T-helper 2 cell treated with Interferon-gamma antibody and Interleukin-4, amounts not matched to agents 100 ng/mL and 5 ng/mL, for 36 hours (primary cell): ENCODE data around the gene ARRDC4. TPM values are rescaled to one million over a fixed set of nuclear protein-coding genes. Genes with fewer than 3 reads are reported as not detected.
"Not testable (repeated sequence)": the region's sequence is repeated elsewhere in the genome, so short reads cannot be mapped to it uniquely, and the experiment has no call there.

Experiments
- intact Hi-C: fragments of 100-400 bp; cut with micrococcal nuclease; formaldehyde crosslinking; loops from one replicate; pipeline ENCODE4 v1.15.1; 2023
- total RNA-seq: library from RNA; stranded (reverse); gene quantifications from 2 replicates; pipeline ENCODE4 v1.2.3, GENCODE V29; 2022

The ARRDC4 gene
- total RNA-seq, 1 donor from 2014 or later = 0.48 TPM

DNA sequence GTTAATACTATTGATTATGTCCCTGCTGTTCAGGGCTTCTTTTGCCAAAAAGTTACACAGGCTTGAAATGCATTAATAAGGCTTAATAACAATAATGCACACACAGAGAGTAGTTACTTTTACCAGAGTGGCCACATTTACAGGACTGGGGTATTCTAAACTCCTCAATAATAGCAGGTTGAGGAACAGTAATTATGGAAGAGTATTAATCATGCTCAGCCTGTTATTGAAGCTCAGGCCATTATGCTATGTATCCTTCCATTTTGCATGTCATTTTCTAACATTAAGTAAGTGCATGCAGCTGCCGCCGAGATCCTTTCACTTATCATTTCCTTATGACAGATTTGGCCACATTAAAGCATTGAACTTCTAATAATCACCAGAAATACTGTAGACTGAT is 5.7 kb downstream of the ARRDC4 start:
- intact Hi-C loops = no loop called here

DNA sequence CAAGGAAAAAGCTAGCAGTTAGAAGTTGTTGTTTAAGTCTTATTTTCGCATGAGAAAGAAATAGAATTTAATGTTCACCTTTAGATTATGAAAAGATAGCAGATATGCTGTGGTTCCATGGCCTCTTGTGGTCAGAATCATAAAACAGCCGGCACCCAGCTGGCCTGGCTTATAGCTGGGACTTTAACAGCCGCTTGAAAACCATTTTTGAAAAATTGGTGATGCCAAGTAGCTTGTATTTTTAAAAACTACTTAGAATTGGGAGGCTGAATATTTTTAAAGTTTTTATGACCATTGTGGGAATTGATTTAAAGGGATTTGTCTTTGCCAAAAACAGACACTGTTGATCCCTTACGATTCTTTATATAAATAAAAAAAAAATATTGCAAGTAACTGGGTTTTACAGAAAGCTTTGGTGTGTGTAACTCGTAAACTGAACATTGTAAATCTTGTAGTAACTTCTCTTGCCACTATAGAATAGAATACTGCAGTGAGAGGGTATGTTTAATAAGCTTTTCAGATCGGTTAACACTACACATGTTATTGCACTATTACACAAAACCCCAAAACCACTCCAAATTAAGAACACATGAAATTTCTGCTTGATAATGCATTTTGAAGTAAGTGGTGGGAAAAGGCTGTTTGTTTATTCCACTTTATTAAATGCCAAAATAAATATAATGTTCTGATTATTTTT is 6.6 kb downstream of the ARRDC4 start:
- intact Hi-C loops = no loop called here

DNA sequence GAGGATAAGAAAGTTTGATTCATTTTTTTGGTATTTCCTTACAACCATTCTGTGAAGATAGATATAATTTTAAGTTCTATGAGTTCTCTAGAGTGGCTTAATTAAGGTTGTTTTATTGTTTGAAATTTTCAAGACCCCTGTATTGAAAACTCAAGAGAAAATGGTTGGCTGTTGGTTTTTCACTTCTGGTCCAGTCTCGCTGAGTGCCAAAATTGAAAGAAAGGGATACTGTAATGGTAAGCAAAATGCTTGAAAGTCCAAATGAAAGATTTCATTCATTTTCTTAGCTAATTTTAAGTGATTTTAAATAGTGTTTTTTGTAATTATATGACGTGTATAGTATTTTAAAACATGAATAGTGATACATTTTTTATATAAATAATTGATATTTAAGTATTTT is 7.4 kb downstream of the ARRDC4 start:
- intact Hi-C loops = no loop called here

DNA sequence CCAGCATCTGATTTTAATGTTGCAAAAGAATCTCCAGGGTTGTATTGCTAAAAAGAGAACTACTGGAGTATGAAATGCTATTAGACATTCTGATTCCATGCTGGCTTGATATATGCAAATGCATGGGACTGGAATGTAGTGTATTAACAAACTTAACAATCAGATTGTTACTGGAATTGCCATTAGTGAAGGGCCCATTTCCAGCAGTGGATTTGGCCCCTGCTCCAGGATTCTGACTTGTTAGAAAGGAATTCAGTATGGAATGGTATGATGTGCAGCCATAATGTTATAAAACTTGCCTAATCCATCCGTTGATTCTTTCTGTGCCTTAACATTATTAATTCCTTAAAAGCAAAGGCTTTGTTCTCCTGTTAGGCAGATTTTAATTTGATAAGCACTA is 7.9 kb downstream of the ARRDC4 start:
- intact Hi-C loops = no loop called here

DNA sequence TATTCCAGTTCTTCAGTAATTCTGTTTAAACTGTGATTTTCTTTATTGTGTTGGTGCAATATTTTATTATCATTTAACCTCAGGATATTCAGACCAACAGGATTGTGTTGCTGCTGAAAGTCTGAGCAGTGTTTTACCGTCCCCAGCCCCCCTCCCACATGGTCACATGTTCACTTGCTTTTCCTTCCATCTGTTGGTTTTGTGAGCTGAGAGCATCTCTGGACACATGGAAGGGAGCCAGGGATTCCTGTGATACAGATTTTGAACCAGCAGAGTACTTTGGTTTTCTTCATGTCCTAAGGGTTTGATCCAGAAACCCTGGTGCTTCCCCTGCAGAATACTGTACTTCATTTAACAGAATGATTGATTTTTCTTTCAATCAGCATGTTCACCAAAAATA is 11.9 kb downstream of the ARRDC4 start:
- intact Hi-C loops = no loop called here

DNA sequence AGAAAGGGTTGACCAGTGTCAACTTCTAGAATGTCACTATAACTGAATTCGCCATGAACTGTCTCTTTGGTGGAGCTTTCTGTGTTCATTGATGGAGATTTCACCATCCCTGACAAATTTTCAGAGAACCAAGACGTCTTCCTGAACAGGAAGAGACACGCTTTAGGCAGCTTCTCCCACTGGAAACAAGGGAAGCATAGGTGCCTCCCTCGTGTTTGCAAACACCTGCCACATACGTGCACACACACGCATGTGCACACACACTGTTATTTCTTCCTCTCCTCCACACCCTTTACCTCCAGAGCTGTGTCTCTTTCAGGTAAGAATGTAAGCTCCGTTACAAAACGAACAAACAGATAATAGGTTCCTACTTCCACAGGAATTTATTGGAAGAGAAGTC is 15.6 kb downstream of the ARRDC4 start:
- intact Hi-C loops = no loop called here

DNA sequence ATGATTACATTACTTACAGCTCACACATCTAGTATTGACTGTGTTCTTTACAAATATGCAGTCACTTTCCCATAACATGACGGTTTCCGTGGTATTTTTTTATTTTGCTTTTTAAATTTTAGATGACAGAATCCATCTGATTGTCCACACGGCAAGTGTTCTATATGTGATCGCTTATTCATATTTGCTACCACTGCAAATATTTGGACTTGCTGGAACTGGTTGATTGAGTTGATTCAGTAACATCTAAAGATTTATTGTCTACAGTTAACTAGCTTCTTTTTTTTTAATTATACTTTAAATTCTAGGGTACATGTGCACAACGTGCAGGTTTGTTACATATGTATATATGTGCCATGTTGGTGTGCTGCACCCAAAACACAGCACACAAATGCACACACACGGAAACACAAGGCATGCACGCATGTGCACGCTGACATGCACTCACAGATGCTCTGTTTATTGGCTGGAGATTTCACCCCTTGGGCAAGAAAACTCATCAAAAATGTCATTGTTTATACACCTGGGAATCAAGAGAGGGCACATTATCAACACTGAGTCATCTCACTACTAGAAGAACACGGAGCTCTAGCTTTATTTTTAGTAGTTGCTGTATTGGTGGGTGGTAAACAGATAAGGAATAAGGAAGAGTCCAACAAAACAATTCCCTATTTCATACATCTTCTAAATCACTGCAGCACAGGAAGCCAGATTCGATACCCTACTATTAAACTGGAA is 16.4 kb downstream of the ARRDC4 start:
- intact Hi-C loops = no loop called here

DNA sequence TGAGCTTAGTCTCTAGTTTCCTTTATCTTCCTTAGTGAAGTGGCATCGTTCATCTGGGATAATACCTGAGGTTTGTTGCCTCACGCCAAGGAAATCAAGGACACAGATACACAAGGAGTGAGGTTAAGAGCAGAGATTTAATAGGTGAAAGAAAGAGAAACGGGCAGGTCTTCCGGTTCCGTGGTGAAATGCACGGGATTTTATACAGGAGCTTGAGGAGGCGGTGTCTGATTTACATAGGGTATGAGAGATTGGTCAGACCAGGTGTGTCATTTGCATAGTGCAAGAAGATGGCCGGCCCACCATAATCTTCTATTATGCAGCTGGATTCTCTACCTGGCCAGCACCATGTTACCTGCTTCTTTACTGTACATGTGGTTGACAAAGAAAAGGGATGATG is 17.2 kb downstream of the ARRDC4 start:
- intact Hi-C loops = no loop called here

DNA sequence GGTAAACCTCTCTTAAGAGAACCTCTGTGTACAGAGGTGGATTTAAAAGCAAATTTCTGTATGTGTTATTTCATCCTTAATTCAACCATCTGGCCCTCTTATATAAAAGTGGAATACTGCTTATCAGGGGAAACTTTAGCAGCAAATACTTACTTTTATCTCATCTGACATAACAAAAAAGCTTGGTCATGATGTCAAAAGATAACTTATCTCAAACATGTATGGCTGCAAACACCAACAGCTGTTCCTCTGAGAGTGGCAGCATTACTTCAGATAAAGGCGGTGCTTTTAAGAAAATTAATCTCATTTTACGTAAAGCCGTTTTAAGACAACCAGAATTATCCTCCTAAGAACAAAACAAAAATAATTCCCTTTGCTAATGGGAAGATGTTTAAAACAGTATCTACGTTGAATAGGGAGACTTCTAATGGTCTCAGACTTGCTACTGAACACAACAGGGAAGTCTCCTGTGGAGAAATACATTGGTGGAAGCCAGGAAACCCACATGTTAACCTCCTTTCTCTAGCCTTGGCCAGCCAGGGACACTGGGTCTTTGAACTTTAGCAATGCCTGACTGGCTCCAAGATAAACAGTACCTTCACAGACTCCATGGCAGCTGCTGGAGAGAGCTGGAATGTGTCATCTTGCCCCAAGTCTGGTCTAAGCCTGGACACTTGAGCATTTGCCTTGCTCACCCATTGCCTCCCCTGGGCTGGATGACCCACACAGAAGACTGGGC is 18.1 kb downstream of the ARRDC4 start:
- intact Hi-C loops = no loop called here

DNA sequence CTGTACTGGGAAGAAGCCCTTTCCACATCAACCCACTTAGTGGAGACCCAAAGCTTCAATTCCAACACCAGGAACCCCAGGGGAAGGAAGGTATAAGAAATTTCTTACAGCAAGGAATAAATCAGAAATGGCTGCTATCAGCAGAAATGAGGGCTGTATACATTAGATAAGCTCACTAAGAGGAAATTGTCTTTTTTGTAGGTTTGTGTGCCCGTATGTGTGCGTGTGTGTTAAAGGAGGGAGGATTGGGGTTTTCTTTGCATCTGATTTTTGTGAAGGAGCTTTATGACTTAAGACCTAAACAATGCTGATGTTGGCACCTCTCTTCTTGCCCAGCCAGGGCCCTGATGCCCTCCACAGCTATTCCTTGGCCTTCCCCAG is 18.6 kb downstream of the ARRDC4 start:
- intact Hi-C loops = no loop called here

DNA sequence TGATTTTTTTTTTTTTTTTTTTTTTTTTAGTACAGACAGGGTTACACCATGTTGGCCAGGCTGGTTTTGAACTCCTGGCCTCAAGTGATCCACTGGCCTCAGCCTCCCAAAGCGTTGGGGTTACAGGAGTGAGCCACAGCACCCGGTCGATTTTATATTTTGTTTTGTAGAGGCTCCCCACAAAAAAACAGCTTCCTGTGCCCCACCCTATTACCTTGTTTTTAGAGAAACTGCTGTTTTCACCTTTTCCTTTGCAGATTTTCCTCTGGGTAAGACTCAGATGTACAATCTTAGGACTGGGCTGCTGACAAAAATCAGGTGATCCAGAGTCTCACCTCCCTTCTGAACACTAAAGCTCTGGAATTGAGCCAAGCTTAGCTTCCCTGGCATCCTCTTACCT is 20.6 kb downstream of the ARRDC4 start:
- intact Hi-C loops = no loop called here

DNA sequence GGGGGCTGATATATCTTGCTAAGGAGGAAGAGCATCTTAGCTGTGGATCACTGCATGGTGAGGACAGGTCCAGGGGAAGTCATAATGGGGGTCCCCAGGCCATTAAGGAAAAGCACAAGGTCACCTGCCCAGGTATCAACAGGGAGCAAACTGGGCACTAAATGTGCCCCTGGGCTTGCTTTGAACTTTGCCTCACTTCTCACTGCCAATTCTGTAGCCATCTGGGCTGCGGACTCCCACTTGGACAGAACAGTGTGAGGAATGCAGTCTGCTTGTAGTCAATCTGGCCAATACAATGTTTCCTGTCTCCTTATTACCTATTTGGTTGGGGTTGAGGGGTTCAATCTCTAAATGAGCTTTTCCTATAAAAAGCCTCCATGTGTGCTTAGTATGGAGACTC is 21.3 kb downstream of the ARRDC4 start:
- intact Hi-C loops = no loop called here

DNA sequence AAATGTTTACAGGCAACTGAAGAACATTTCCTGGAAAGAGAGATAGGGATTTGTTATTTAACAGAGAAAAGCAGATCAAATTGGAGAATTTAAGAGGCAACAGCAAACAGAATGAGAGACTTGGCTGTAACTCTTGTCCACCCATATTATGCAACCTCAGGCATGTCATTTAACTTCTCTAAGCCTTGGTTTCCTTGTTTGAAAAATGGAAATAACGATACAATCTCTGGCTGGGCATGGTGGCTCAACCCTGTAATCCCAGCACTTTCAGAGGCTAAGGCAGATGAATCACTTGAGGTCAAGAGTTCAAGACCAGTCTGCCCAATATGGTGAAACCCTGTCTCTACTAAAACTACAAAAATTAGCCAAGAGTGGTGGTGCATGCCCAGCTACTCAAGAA is 23.7 kb downstream of the ARRDC4 start:
- intact Hi-C loops = no loop called here

DNA sequence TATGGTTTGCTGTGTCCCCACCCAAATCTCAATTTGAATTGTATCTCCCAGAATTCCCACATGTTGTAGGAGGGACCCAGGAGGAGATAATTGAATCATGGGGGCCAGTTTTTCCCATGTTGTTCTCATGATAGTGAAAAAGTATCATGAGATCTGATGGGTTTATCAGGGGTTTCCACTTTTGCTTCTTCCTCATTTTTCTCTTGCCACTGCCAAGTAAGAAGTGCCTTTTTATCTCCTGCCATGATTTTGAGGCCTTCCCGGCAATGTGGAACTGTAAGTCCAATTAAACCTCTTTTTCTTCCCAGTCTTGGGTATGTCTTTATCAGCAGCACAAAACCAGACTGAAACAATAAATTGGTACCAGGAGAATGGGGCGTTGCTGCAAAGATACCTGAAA is 25.5 kb downstream of the ARRDC4 start:
- intact Hi-C loops = not testable (repeated sequence)

DNA sequence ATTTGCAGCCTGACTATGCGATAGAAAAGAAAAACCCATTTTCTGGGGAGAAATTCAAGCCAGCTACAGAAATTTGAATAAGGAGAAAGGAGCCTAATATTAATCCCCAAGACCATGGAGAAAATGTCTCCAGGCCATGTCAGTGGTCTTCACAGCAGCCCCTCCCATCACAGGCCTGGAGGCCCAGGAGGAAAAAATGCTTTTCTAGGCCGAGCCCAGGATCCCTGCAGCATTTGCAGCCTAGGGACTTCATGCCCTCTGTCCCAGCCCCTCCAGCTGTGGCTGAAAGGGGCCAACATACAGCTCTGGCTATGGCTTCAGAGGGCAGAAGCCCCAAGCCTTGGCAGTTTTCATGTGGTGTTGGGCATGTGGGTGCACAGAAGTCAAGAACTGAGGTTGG is 26.3 kb downstream of the ARRDC4 start:
- intact Hi-C loops = no loop called here

DNA sequence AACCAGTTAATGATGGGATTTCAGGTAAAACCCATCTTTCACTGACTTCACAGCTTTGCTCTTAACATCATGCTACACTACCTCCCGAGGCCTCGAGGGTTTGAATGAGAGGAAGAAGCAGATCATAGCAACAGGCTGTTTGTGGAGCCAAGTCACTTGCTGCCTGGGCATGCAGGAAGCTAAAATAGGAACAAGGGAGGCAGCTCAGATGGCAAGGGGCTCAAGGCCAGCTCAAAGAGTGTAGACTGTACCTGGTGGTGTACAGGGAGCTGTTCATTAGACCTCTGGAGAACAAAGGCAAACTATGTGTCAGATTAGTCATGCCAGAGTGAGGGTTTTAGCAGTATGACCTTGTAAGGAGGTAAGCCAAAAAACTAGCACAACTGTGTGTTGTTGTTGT is 28.8 kb downstream of the ARRDC4 start:
- intact Hi-C loops = no loop called here

DNA sequence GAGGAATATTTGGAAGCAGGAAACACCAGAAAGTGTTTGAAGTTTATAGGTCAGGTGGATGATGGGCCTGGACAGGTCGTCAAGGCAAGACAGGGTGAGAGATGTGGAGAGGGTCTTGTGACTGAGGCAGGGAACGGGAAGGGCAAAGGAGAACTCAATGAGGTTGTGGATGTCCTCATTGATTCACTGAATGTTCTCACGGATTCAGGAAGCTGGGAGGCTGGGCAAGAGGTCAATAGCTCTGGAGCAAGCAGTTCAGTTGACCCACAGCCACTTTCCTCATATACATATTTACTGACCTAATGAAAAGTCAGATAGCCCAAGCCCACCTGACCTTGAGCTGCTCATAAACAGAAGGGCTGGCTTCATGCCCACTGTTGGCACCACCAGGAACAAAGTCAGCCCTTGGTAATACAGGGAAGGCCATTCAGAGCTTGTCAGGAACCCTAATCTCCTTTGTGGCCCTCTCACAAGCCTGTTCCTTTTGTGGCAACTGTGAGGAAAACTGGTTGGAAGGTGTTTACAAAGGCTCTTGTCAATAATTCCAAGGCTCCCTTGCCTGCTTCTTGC is 31.6 kb downstream of the ARRDC4 start:
- intact Hi-C loops = no loop called here

DNA sequence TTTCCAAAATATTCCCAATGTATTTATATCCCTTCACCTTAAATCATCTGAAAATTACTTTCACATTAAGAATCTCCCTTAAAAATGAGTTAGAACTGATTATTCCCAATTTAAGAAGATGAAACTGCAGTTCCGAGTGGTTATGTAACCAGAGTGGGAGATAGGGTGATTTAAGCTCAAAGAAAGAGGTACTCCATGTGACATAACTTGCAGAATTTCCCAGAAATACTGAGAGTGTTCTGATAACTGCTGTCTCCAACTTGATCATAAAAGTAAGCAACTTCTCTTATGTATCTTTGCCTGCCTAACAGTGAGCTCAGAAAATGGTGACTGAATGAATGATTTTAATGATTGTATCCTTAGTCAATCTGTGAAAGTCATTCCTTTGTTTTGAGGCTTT is 32.3 kb downstream of the ARRDC4 start:
- intact Hi-C loops = no loop called here

DNA sequence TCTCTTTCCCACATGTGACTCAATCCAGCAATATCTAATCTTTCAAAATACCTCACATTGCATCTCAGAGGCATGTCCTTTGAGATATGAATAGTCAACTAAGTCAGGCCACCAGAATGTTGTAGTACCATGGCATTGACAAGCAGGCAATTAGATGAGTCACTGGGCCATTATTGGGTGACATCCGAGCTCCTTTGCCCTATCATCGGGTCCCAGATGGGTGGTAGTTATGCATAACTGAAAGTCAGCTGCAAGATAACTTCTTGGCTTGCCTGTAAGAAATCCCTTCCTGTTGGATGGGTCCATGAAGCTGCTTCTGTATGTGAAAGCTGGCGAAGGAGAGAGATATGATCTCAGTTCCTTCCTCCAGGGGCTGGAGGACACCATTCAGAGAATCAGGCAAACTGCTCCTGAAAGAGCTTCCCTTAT is 32.8 kb downstream of the ARRDC4 start:
- intact Hi-C loops = no loop called here

DNA sequence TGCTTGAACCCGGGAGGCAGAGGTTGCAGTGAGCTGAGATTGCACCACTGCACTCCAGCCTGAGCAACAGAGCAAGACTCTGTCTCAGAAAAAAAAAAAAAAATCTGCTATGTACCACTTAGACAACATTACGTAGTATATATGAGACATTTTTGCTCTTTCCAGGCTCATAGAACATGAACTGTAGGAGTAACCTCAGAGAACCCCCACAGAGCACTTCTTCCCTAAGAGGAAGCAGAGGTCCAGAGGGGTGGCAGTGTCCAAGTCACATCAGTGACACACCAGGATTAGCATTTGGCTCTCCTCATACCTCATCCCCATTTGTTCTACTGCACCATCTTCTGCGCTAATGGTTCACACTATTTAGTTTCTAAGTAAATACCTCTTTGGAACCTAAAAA is 33.7 kb downstream of the ARRDC4 start:
- intact Hi-C loops = no loop called here

DNA sequence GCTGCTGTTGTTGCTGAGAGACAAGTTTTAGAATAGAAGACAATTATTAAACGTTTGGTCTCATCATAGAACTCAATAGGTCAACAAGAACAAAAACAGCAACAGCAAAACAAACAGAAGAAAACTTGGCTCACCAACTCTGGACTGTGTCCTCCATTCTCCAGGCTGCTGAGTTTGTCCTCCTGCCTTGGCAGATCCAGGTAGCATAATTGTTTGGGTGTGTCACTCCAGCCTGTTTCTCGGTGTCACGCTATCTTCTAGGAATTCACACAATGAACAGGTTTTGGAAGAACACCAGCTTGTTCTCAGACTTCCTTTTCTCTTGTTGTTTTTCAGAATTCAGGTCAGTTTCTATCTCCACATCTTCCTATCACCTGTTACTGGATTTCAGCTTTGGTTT is 34.7 kb downstream of the ARRDC4 start:
- intact Hi-C loops = no loop called here
